Measurements from ENCODE around the gene GALNT10.
"Not testable (repeated sequence)": the region's sequence is repeated elsewhere in the genome, so short reads cannot be mapped to it uniquely, and the experiment has no call there.

GALNT10 gene

GRCh38 chr5:154190595-154191304, at the start of gene GALNT10:
GALNT10 (plus strand) TSS chr5:154190733; CDS start chr5:154190867, 134 bp downstream.
- peak; percentile 74 for DNase-seq

- DNase-seq, result no peak
These were observed 48.8 kb upstream of the GALNT10 start for GRCh38 chr5:154141745-154142221.

- no peak for DNase-seq
These were observed 47.3 kb upstream of the GALNT10 start for GRCh38 chr5:154143211-154143641.

- no peak for DNase-seq
These were observed 45.3 kb upstream of the GALNT10 start for GRCh38 chr5:154145268-154145667.

GRCh38 chr5:154146409-154146808, 44.1 kb upstream of the GALNT10 start:
- no peak for DNase-seq

GRCh38 chr5:154147666-154148065, 42.9 kb upstream of the GALNT10 start:
- DNase-seq, result no peak

GRCh38 chr5:154150471-154150870, 40.1 kb upstream of the GALNT10 start:
- not testable (repeated sequence) for DNase-seq

GRCh38 chr5:154157483-154158378, 32.8 kb upstream of the GALNT10 start:
- no peak for DNase-seq

GRCh38 chr5:154158379-154158737, 32.2 kb upstream of the GALNT10 start:
- no peak for DNase-seq

- DNase-seq, result no peak
These were observed 31.2 kb upstream of the GALNT10 start for GRCh38 chr5:154159343-154159742.

- DNase-seq, result no peak
These were observed 27.9 kb upstream of the GALNT10 start for GRCh38 chr5:154162539-154163151.

GRCh38 chr5:154163327-154164248, 26.9 kb upstream of the GALNT10 start:
- DNase-seq, result no peak

GRCh38 chr5:154164249-154164581, 26.3 kb upstream of the GALNT10 start:
- DNase-seq, result no peak

GRCh38 chr5:154165886-154166285, 24.6 kb upstream of the GALNT10 start:
- DNase-seq, result no peak

GRCh38 chr5:154166901-154167791, 23.4 kb upstream of the GALNT10 start:
- DNase-seq, result no peak

GRCh38 chr5:154168395-154168794, 22.1 kb upstream of the GALNT10 start:
- DNase-seq, result no peak

- DNase-seq, result no peak
These were observed 17.7 kb upstream of the GALNT10 start for GRCh38 chr5:154172785-154173184.

GRCh38 chr5:154174091-154174490, 16.4 kb upstream of the GALNT10 start:
- DNase-seq, result no peak

- no peak for DNase-seq
These were observed 14.4 kb upstream of the GALNT10 start for GRCh38 chr5:154176181-154176580.

GRCh38 chr5:154178661-154179060, 11.9 kb upstream of the GALNT10 start:
- DNase-seq, result no peak
